Measurements from ENCODE around the gene MIF4GD.

DNA sequence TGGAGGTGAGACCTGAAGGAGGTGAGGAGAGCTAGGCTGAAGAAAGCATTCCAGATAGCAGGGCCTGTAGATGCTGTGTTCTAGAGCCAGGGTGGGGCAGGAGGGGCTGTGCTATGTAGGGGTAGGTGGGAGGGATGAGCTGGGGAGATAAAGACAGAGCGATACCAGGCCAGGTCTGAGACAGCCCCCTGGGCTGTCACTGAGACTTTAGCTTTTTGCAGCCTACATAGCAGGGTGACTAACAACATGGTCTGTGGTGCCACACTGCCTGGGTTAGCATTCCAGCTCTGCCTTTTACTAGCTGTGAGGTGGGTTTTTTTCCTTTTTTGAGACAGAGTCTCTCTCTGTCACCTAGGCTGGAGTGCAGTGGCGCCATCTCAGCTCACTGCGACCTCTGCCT, 51.2 kb downstream of the MIF4GD start:
- TF ChIP-seq, protein P1, sequence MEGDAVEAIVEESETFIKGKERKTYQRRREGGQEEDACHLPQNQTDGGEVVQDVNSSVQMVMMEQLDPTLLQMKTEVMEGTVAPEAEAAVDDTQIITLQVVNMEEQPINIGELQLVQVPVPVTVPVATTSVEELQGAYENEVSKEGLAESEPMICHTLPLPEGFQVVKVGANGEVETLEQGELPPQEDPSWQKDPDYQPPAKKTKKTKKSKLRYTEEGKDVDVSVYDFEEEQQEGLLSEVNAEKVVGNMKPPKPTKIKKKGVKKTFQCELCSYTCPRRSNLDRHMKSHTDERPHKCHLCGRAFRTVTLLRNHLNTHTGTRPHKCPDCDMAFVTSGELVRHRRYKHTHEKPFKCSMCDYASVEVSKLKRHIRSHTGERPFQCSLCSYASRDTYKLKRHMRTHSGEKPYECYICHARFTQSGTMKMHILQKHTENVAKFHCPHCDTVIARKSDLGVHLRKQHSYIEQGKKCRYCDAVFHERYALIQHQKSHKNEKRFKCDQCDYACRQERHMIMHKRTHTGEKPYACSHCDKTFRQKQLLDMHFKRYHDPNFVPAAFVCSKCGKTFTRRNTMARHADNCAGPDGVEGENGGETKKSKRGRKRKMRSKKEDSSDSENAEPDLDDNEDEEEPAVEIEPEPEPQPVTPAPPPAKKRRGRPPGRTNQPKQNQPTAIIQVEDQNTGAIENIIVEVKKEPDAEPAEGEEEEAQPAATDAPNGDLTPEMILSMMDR (IDR thresholded peaks at IDR 0.05) = no peak
- no peak for TF ChIP-seq POLR2A (IDR thresholded peaks at IDR 0.05; ENCODE audit: low read depth)
